Measurements from ENCODE around the gene TTC7B. TPM values are rescaled to one million over a fixed set of nuclear protein-coding genes. Genes with fewer than 3 reads are reported as not detected.
A peak's percentile ranks its signal among the peaks of the same experiment; 100 is the strongest.

The TTC7B gene
- total RNA-seq, 4 donors from 2014 or later = 0.18 to 53.6 (median 11.2) TPM

GRCh38 chr14:90743826-90744225 is 72.4 kb downstream of the TTC7B start:
- Histone ChIP-seq H3K9me3 (no peaks in the 10 kb centered on the region), H3K36me3 (no peaks in the 10 kb centered on the region), H3K4me1 (no peaks in the 10 kb centered on the region), H3K27me3 (no peaks in the 10 kb centered on the region), H3K27ac (peak overlapping the region in 1 of 4 donors; percentile 19), H3K4me3 (no peak overlapping the region)
- no peak for DNase-seq
- TF ChIP-seq CTCF (IDR thresholded peaks at IDR 0.05) (no peak), POLR2A (IDR thresholded peaks at IDR 0.05) (no peak)

DNA sequence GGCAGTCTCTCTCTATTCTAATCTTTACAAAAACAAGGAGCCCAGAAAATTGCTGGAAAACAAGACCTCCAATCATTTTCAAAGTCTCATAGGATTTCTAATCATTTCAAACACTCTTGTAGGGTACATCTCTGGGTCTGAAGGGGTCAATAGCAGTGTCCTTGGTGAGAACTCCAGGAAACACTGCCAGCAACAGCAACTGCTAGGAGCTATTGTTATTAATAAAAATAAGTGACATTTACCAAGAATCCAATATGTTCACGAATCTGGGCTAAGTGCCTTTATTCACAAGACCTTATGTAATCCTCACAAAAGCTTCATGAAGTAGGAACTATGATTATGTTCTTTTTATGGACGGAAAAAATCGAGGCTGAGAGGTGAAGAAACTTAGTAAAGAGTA is 72.8 kb downstream of the TTC7B start:
- Histone ChIP-seq H3K27ac (peak overlapping the region in 1 of 4 donors; percentile 19), H3K4me1 (no peaks in the 10 kb centered on the region), H3K36me3 (no peaks in the 10 kb centered on the region), H3K4me3 (no peak overlapping the region), H3K27me3 (no peaks in the 10 kb centered on the region), H3K9me3 (no peaks in the 10 kb centered on the region)
- DNase-seq = no peak
- TF ChIP-seq POLR2A (IDR thresholded peaks at IDR 0.05) (no peak), CTCF (IDR thresholded peaks at IDR 0.05) (no peak)

- Histone ChIP-seq H3K36me3 (no peaks in the 10 kb centered on the region), H3K4me1 (no peaks in the 10 kb centered on the region), H3K9me3 (no peaks in the 10 kb centered on the region), H3K27ac (no peak overlapping the region), H3K4me3 (no peak overlapping the region), H3K27me3 (no peaks in the 10 kb centered on the region)
- no peak for TF ChIP-seq POLR2A (IDR thresholded peaks at IDR 0.05)
- DNase-seq = no peak
Measured at GRCh38 chr14:90742729-90743128, 73.5 kb downstream of the TTC7B start.

GRCh38 chr14:90742252-90742651 is 74.0 kb downstream of the TTC7B start:
- Histone ChIP-seq H3K27ac (no peak overlapping the region), H3K9me3 (no peaks in the 10 kb centered on the region), H3K4me3 (no peak overlapping the region), H3K4me1 (no peaks in the 10 kb centered on the region), H3K27me3 (no peaks in the 10 kb centered on the region), H3K36me3 (no peaks in the 10 kb centered on the region)
- TF ChIP-seq CTCF (IDR thresholded peaks at IDR 0.05) (no peak), POLR2A (IDR thresholded peaks at IDR 0.05) (no peak)
- no peak for DNase-seq

DNA sequence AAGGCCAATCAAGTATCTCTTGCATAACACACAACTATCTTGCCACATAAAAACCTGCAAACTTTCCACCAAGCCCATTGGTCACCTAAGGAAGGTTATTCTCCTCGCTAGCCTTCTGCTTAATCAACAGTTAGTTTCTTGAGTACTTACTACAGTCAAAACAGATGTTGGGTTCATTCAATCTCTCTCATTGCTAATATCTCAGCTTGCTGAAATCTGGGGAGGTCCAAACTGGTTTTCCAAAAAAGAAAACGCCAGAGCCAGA is 74.6 kb downstream of the TTC7B start:
- DNase-seq = no peak
- H3K27ac ChIP-seq = no peak overlapping the region
- TF ChIP-seq CTCF (IDR thresholded peaks at IDR 0.05) = no peak
- no peak for TF ChIP-seq POLR2A (IDR thresholded peaks at IDR 0.05)
- H3K4me1 ChIP-seq = no peaks in the 10 kb centered on the region
- no peaks in the 10 kb centered on the region for H3K9me3 ChIP-seq
- H3K36me3 ChIP-seq = no peaks in the 10 kb centered on the region
- no peaks in the 10 kb centered on the region for H3K27me3 ChIP-seq
- H3K4me3 ChIP-seq = no peak overlapping the region

DNA sequence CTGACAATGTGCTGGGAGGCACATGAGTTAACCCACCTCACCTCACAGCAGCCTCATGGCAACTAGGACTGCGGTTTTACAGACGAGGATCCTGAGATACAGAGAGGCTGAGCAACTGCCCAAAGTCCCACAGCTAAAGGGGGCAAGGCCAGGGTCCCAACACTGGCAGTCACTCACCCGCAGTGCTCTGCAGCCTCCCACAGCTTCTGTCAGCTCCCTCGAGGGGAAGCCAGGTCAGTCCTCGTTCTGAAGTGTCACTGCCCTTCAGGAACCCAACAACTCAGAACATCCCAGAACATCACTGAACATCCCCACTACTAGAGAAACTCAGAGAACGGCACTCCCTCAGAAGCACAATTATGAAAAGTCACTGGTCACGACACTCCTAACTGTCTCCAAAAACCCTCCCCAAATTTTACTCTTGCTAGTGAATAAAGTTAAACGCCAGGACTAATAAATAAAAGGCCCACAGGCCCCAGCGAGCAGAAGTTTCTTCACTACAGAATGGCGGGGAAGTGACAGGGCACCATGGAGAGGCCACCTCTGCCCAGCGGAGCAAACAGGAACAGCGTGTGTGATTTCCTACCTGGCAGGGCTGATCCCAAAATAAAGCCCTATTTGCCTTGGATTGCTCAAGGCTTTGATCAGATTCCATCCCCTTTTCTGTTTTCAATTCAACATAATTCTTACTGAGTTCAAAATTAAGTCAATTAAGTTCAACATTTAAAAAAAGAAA is 75.1 kb downstream of the TTC7B start:
- no peaks in the 10 kb centered on the region for H3K27me3 ChIP-seq
- H3K9me3 ChIP-seq = no peaks in the 10 kb centered on the region
- TF ChIP-seq CTCF (IDR thresholded peaks at IDR 0.05) (no peak), POLR2A (IDR thresholded peaks at IDR 0.05) (no peak)
- no peak for DNase-seq
- H3K36me3 ChIP-seq = no peaks in the 10 kb centered on the region
- no peak overlapping the region for H3K27ac ChIP-seq
- no peaks in the 10 kb centered on the region for H3K4me1 ChIP-seq
- H3K4me3 ChIP-seq = no peak overlapping the region

All from Peyer's patch (tissue), 4 donors.